ENCODE results near the gene FTH1. TPM values are rescaled to one million over a fixed set of nuclear protein-coding genes. Genes with fewer than 3 reads are reported as not detected.

The FTH1 gene
- total and polyA plus RNA-seq, 2 of the 8 experiments (the other 6 are each of a cell fraction or from before 2014, with no cell fraction given): 1,153 to 1,461 TPM

- no peak overlapping the region for H3K23ac ChIP-seq (ENCODE audit: insufficient read length)
- 83% methylated on average over 5 of the region's 6 CpGs; no CpG with 5 or more reads in 1 of the 2 experiments for WGBS, 2 experiments (ENCODE audit: extremely low coverage in 1 of 2, insufficient coverage in 1 of 2, insufficient read length in 1 of 2, insufficient replicate concordance in 2 of 2, low coverage in 1 of 2, low lambda C conversion rate in 2 of 2, missing lambda C conversion rate in 1 of 2)
- peak in 1 of 2 experiments; percentile 33 for DNase-seq (ENCODE audit: low read depth in 1 of 2, low spot score in 2 of 2)
- H3K56ac ChIP-seq (replicated peaks; ENCODE audit: insufficient read length, low read depth, low read length): no peak overlapping the region
- H3K9me3 ChIP-seq (ENCODE audit: insufficient read depth in 2 of 2, low read depth in 1 of 2, low read length in 1 of 2): no peaks in the 10 kb centered on the region
- no peaks in the 10 kb centered on the region for H3K36me3 ChIP-seq (ENCODE audit: control insufficient read depth in 2 of 4, insufficient read depth in 4 of 4, low read length in 3 of 4)
- no peak overlapping the region for H4K91ac ChIP-seq (replicated peaks; ENCODE audit: insufficient read length, low read length)
- H3K9ac ChIP-seq (replicated peaks in 1 of 4; ENCODE audit: extremely low read depth in 1 of 4, low read depth in 3 of 4, low read length in 3 of 4): no peak overlapping the region
- no peak overlapping the region for H3K4me3 ChIP-seq (ENCODE audit: extremely low read depth in 1 of 4, insufficient read depth in 2 of 4, low read depth in 3 of 4, low read length in 4 of 4)
- no peak overlapping the region for H2AFZ ChIP-seq (ENCODE audit: low read length)
- no peak overlapping the region for H2AK5ac ChIP-seq (ENCODE audit: low read depth, low read length)
- no peak overlapping the region; the same call in 1 of the 2 replicates for H3K18ac ChIP-seq (ENCODE audit: extremely low read depth, low read length)
- no peak overlapping the region for H3K14ac ChIP-seq (ENCODE audit: insufficient read length)
- no peaks in the 10 kb centered on the region for H3K79me1 ChIP-seq (ENCODE audit: low read depth, low read length)
- no peak overlapping the region for H2BK120ac ChIP-seq (replicated peaks; ENCODE audit: low read depth, low read length)
- H3K4me2 ChIP-seq (ENCODE audit: insufficient read depth in 1 of 2, low read depth in 2 of 2, low read length in 2 of 2): no peak overlapping the region
- CTCF ChIA-PET (ENCODE audit: partially characterized antibody): interaction anchor here (0.6 to 9.2 kb wide), 4 partner anchors 20 to 185 kb away, joined by 4 to 225 read pairs (median 35); no protein-coding TSS in a partner anchor
- no peaks in the 10 kb centered on the region for H4K20me1 ChIP-seq (replicated peaks in 1 of 2; ENCODE audit: control insufficient read depth in 1 of 2, insufficient read depth in 2 of 2, low read length in 2 of 2)
- H4K8ac ChIP-seq (ENCODE audit: extremely low read depth, insufficient read depth, low read length): no peak overlapping the region
- no peak overlapping the region for H3K27ac ChIP-seq (ENCODE audit: low read depth, low read length)
- H2BK5ac ChIP-seq (ENCODE audit: low read depth, low read length): no peak overlapping the region
- peaks cover 0 to 18% (median 13%) of the 10 kb centered on the region in 4 experiments; a peak in 6 of 7 replicates for H3K27me3 ChIP-seq (replicated peaks in 1 of 4; ENCODE audit: control insufficient read depth in 3 of 4, extremely low read depth in 1 of 4, insufficient read depth in 3 of 4, low read length in 3 of 4)
- H3K4me1 ChIP-seq (replicated peaks in 1 of 4; ENCODE audit: control insufficient read depth in 3 of 4, insufficient read depth in 4 of 4, low read length in 3 of 4): peaks cover 6 to 22% (median 18%) of the 10 kb centered on the region in 4 experiments
- H3K23me2 ChIP-seq (ENCODE audit: low read depth, low read length): peaks cover 4% of the 10 kb centered on the region; the same call in 1 of the 2 replicates
- no peak overlapping the region for H3K4ac ChIP-seq (replicated peaks; ENCODE audit: insufficient read length, low read depth, low read length)
- H2BK15ac ChIP-seq (ENCODE audit: low read length): peak overlapping the region; percentile 46; the same call in 1 of the 2 replicates
- H3K79me2 ChIP-seq (ENCODE audit: control insufficient read depth in 1 of 2, insufficient read depth in 2 of 2, low read length in 2 of 2): no peaks in the 10 kb centered on the region
- POLR2A ChIA-PET (ENCODE audit: partially characterized antibody): interaction anchor here (1.0 to 2.6 kb wide), 5 partner anchors 9 to 50 kb away, joined by 3 to 9 read pairs (median 7); no protein-coding TSS in a partner anchor
- no peak overlapping the region for H2BK20ac ChIP-seq (ENCODE audit: low read length)
- no peak overlapping the region for H4K5ac ChIP-seq (ENCODE audit: insufficient read length, low read depth, low read length)
- H2BK12ac ChIP-seq (ENCODE audit: low read depth, low read length): peak overlapping the region; percentile 68; the same call in 1 of the 2 replicates
- FAIRE-seq: no peak
- TF ChIP-seq USF2 (IDR thresholded peaks at IDR 0.05; ENCODE audit: low read length): no peak
- no peak for TF ChIP-seq SP1 (IDR thresholded peaks at IDR 0.05; ENCODE audit: low read depth, low read length)
- TF ChIP-seq TCF12 (IDR thresholded peaks at IDR 0.05; ENCODE audit: low read depth, low read length): no peak
- TF ChIP-seq RFX5 (IDR thresholded peaks at IDR 0.05; ENCODE audit: borderline replicate concordance, low read depth, low read length): no peak
- no peak for TF ChIP-seq RAD21 (IDR thresholded peaks at IDR 0.05 in 1 of 2, conservative IDR thresholded peaks at IDR 0.05 in 1 of 2; ENCODE audit: low read depth in 2 of 2, low read length in 2 of 2)
- no peak for TF ChIP-seq MAFK (IDR thresholded peaks at IDR 0.05; ENCODE audit: low read depth, low read length)
- TF ChIP-seq SP2 (IDR thresholded peaks at IDR 0.05; ENCODE audit: low read length): no peak
- no peak for TF ChIP-seq SUZ12 (IDR thresholded peaks at IDR 0.05; ENCODE audit: low read length)
- TF ChIP-seq SAP30 (IDR thresholded peaks at IDR 0.05; ENCODE audit: insufficient read depth, insufficient replicate concordance, low read length): no peak
- no peak for TF ChIP-seq RBBP5 (IDR thresholded peaks at IDR 0.05; ENCODE audit: borderline replicate concordance, low read depth, low read length)
- no peak for TF ChIP-seq NRF1 (IDR thresholded peaks at IDR 0.05; ENCODE audit: low read depth, low read length)
- TF ChIP-seq FOSL1 (IDR thresholded peaks at IDR 0.05; ENCODE audit: insufficient read depth, low read depth, low read length): no peak
- TF ChIP-seq POLR2A (IDR thresholded peaks at IDR 0.05; ENCODE audit: control extremely low read depth in 1 of 2, low read depth in 2 of 2, low read length in 2 of 2): no peak
Observed at GRCh38 chr11:61922539-61922938, 44.9 kb downstream of the FTH1 start.

Data from H1 (cell line).